ENCODE results near the gene ADD3.
"Not testable (repeated sequence)": the region's sequence is repeated elsewhere in the genome, so short reads cannot be mapped to it uniquely, and the experiment has no call there.

The ADD3 gene

DNA sequence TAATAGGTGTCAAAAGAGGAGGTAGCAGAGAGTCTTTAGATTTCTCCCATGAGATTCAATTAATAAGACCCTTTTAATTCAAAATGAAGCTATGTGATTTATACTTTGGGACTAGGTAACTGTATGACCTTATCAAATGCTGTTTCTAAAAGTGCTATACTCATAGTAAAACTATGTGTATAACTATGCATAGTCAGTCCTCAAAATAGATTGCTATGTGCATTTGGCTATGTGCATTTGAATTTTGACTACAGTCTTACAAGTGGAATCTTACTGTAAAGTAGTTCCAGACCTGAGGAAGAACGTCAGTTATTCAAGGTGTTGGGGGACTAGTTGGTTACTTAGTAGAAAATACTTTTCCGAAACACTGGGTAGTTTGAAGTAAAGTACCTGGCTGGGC is 36.9 kb downstream of the ADD3 start:
- Histone ChIP-seq H3F3A (ENCODE audit: low read depth) (no peaks in the 10 kb centered on the region), H3K9me2 (replicated peaks; ENCODE audit: low read depth, low read length) (no peaks in the 10 kb centered on the region), H3K79me2 (ENCODE audit: insufficient read depth, low read length) (peaks cover 96% of the 10 kb centered on the region), H3K4me3 (ENCODE audit: low read length, poor library complexity, severe bottlenecking) (no peak overlapping the region), H3K36me3 (ENCODE audit: insufficient read depth, low read length) (peaks cover 10% of the 10 kb centered on the region; the same call in 1 of the 2 replicates), H3K4me1 (ENCODE audit: insufficient read depth, low read length, poor library complexity, severe bottlenecking) (peaks cover 4% of the 10 kb centered on the region), H3K9ac (ENCODE audit: low read depth, low read length, poor library complexity, severe bottlenecking) (no peak overlapping the region), H2AFZ (ENCODE audit: low read length) (no peak overlapping the region), H4K20me1 (ENCODE audit: insufficient read depth, low read length, poor library complexity, severe bottlenecking) (peaks cover 9% of the 10 kb centered on the region), H3K4me2 (ENCODE audit: low read depth, low read length, poor library complexity, severe bottlenecking) (no peak overlapping the region), H3K27me3 (ENCODE audit: insufficient read depth, low read length, poor library complexity, severe bottlenecking) (no peaks in the 10 kb centered on the region), H3K9me3 (ENCODE audit: insufficient read depth, low read depth, low read length) (peaks cover 17% of the 10 kb centered on the region)
- no peak for TF ChIP-seq EZH2phosphoT487 (IDR thresholded peaks at IDR 0.05; ENCODE audit: borderline replicate concordance)
- TF ChIP-seq, protein P1, sequence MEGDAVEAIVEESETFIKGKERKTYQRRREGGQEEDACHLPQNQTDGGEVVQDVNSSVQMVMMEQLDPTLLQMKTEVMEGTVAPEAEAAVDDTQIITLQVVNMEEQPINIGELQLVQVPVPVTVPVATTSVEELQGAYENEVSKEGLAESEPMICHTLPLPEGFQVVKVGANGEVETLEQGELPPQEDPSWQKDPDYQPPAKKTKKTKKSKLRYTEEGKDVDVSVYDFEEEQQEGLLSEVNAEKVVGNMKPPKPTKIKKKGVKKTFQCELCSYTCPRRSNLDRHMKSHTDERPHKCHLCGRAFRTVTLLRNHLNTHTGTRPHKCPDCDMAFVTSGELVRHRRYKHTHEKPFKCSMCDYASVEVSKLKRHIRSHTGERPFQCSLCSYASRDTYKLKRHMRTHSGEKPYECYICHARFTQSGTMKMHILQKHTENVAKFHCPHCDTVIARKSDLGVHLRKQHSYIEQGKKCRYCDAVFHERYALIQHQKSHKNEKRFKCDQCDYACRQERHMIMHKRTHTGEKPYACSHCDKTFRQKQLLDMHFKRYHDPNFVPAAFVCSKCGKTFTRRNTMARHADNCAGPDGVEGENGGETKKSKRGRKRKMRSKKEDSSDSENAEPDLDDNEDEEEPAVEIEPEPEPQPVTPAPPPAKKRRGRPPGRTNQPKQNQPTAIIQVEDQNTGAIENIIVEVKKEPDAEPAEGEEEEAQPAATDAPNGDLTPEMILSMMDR (conservative IDR thresholded peaks at IDR 0.05; ENCODE audit: low read length) = no peak

DNA sequence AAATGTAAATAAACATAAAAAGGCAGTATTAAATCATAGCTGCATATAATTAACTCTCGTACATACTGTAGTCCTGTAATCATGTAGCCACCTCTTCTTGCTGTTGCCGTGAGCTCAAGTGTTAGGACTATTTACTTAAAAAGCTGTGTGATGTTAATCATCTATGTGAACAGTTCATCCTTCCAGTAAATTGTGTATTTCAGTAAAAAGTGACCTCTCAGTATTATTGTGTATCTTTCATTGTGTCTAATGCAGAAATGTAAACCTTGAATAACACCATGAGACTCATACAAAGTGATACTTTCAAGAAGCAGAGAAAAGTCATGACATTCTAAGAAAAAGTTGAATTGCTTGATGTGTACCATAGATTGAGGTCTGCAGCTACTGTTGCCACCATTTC is 38.0 kb downstream of the ADD3 start:
- TF ChIP-seq, protein P1 (conservative IDR thresholded peaks at IDR 0.05; ENCODE audit: low read length) = no peak
- no peak for TF ChIP-seq EZH2phosphoT487 (IDR thresholded peaks at IDR 0.05; ENCODE audit: borderline replicate concordance)
- H3K4me1 ChIP-seq (ENCODE audit: insufficient read depth, low read length, poor library complexity, severe bottlenecking) = no peaks in the 10 kb centered on the region
- H3K9me3 ChIP-seq (ENCODE audit: insufficient read depth, low read depth, low read length) = peaks cover 17% of the 10 kb centered on the region
- H3F3A ChIP-seq (ENCODE audit: low read depth) = no peaks in the 10 kb centered on the region
- H3K79me2 ChIP-seq (ENCODE audit: insufficient read depth, low read length) = peaks cover 96% of the 10 kb centered on the region
- no peaks in the 10 kb centered on the region for H3K9me2 ChIP-seq (replicated peaks; ENCODE audit: low read depth, low read length)
- H3K4me3 ChIP-seq (ENCODE audit: low read length, poor library complexity, severe bottlenecking) = no peak overlapping the region
- H4K20me1 ChIP-seq (ENCODE audit: insufficient read depth, low read length, poor library complexity, severe bottlenecking) = peaks cover 9% of the 10 kb centered on the region
- no peak overlapping the region for H3K9ac ChIP-seq (ENCODE audit: low read depth, low read length, poor library complexity, severe bottlenecking)
- H3K27me3 ChIP-seq (ENCODE audit: insufficient read depth, low read length, poor library complexity, severe bottlenecking) = no peaks in the 10 kb centered on the region
- H3K36me3 ChIP-seq (ENCODE audit: insufficient read depth, low read length) = peaks cover 10% of the 10 kb centered on the region; the same call in 1 of the 2 replicates
- H2AFZ ChIP-seq (ENCODE audit: low read length) = no peak overlapping the region
- H3K4me2 ChIP-seq (ENCODE audit: low read depth, low read length, poor library complexity, severe bottlenecking) = no peak overlapping the region

DNA sequence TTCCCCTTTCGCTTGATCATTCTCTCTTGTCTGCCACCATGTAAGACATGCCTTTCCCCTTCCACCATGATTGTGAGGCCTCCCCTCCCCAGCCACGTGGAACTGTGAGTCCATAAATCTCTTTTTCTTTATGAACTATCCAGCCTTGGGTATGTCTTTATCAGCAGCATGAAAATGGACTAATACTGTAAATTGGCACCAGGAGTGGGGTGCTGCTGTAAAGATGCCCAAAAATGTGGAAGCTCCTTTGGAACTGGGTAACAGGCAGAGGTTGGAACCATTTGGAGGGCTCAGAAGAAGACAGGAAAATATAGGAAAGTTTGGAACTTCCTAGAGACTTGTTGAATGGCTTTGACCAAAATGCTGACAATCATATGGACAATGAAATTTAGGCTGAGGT is 40.4 kb downstream of the ADD3 start:
- not testable (repeated sequence) for H2AFZ ChIP-seq (ENCODE audit: low read length); H3K4me2 ChIP-seq (ENCODE audit: low read depth, low read length, poor library complexity, severe bottlenecking); H4K20me1 ChIP-seq (ENCODE audit: insufficient read depth, low read length, poor library complexity, severe bottlenecking); H3K4me3 ChIP-seq (ENCODE audit: low read length, poor library complexity, severe bottlenecking); H3K4me1 ChIP-seq (ENCODE audit: insufficient read depth, low read length, poor library complexity, severe bottlenecking); H3K9ac ChIP-seq (ENCODE audit: low read depth, low read length, poor library complexity, severe bottlenecking); H3K9me2 ChIP-seq (replicated peaks; ENCODE audit: low read depth, low read length); H3K36me3 ChIP-seq (ENCODE audit: insufficient read depth, low read length); H3K27me3 ChIP-seq (ENCODE audit: insufficient read depth, low read length, poor library complexity, severe bottlenecking); H3F3A ChIP-seq (ENCODE audit: low read depth)
- peaks cover 17% of the 10 kb centered on the region for H3K9me3 ChIP-seq (ENCODE audit: insufficient read depth, low read depth, low read length)
- H3K79me2 ChIP-seq (ENCODE audit: insufficient read depth, low read length) = peaks cover 93% of the 10 kb centered on the region

DNA sequence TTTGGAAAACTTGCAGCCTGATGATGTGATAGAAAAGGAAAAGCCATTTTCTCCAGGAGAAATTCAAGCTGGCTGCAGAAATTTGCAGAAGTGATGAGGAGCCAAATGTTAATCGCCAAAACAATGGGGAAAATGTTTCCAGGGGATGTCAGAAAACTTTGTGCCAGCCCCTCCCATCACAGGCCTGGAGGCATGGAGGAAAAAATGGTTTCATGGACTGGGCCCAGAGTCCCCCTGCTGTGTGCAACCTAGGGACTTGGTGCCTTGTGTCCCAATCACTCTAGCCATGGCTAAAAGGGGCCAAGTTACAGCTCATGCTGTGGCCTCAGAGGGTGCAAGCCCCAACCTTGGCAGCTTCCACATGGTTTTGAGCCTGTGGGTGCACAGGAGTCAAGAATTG is 41.0 kb downstream of the ADD3 start:
- H2AFZ ChIP-seq (ENCODE audit: low read length) = no peak overlapping the region

DNA sequence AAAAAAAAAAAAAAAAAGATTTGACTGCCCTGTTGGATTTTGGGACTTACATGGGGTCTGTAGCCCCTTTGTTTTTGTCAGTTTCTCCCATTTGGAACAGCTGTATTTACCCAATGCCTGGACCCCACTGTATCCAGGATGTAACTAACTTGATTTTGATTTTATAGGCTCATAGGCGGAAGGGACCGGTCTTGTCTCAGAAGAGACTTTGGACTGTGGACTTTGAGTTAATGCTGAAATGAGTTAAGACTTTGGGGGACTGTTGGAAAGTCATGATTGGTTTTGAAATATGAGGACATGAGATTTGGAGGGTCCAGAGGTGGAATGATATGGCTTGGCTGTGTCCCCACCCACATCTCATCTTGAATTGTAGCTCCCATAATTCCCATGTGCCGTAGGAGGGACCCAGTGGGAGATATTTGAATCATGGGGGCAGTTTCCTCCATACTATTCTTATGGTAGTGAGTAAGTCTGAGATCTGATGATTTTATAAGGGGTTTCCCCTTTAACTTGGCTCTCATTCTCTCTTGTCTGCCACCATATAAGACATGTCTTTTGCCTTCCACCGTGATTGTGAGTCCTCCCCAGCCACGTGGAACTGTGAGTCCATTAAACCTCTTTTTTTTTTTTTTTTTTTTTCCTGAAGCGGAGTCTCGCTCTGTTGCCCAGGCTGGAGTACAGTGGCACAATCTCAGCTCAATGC is 42.3 kb downstream of the ADD3 start:
- not testable (repeated sequence) for H4K20me1 ChIP-seq (ENCODE audit: insufficient read depth, low read length, poor library complexity, severe bottlenecking); H3K4me2 ChIP-seq (ENCODE audit: low read depth, low read length, poor library complexity, severe bottlenecking); H3K4me1 ChIP-seq (ENCODE audit: insufficient read depth, low read length, poor library complexity, severe bottlenecking); H3K4me3 ChIP-seq (ENCODE audit: low read length, poor library complexity, severe bottlenecking); H2AFZ ChIP-seq (ENCODE audit: low read length); H3F3A ChIP-seq (ENCODE audit: low read depth); H3K9ac ChIP-seq (ENCODE audit: low read depth, low read length, poor library complexity, severe bottlenecking); H3K9me2 ChIP-seq (replicated peaks; ENCODE audit: low read depth, low read length); H3K27me3 ChIP-seq (ENCODE audit: insufficient read depth, low read length, poor library complexity, severe bottlenecking); H3K36me3 ChIP-seq (ENCODE audit: insufficient read depth, low read length)
- H3K79me2 ChIP-seq (ENCODE audit: insufficient read depth, low read length) = peaks cover 89% of the 10 kb centered on the region
- peaks cover 17% of the 10 kb centered on the region for H3K9me3 ChIP-seq (ENCODE audit: insufficient read depth, low read depth, low read length)

More for the DNA sequence above, 41.0 kb downstream of the ADD3 start:
- Histone ChIP-seq H3K79me2 (ENCODE audit: insufficient read depth, low read length) (peaks cover 93% of the 10 kb centered on the region), H3K9ac (ENCODE audit: low read depth, low read length, poor library complexity, severe bottlenecking) (no peak overlapping the region), H3K27me3 (ENCODE audit: insufficient read depth, low read length, poor library complexity, severe bottlenecking) (no peaks in the 10 kb centered on the region), H3K4me1 (ENCODE audit: insufficient read depth, low read length, poor library complexity, severe bottlenecking) (no peaks in the 10 kb centered on the region), H4K20me1 (ENCODE audit: insufficient read depth, low read length, poor library complexity, severe bottlenecking) (peaks cover 4% of the 10 kb centered on the region), H3F3A (ENCODE audit: low read depth) (no peaks in the 10 kb centered on the region), H3K36me3 (ENCODE audit: insufficient read depth, low read length) (peaks cover 10% of the 10 kb centered on the region; the same call in 1 of the 2 replicates), H3K4me3 (ENCODE audit: low read length, poor library complexity, severe bottlenecking) (no peak overlapping the region), H3K9me3 (ENCODE audit: insufficient read depth, low read depth, low read length) (peaks cover 17% of the 10 kb centered on the region), H3K4me2 (ENCODE audit: low read depth, low read length, poor library complexity, severe bottlenecking) (no peak overlapping the region), H3K9me2 (replicated peaks; ENCODE audit: low read depth, low read length) (no peaks in the 10 kb centered on the region)
- TF ChIP-seq EZH2phosphoT487 (IDR thresholded peaks at IDR 0.05; ENCODE audit: borderline replicate concordance) = no peak
- TF ChIP-seq, protein P1 (conservative IDR thresholded peaks at IDR 0.05; ENCODE audit: low read length) = no peak
